Vagina (tissue), 2 donors: ENCODE measurements around the gene MAML1. TPM values are rescaled to one million over a fixed set of nuclear protein-coding genes. Genes with fewer than 3 reads are reported as not detected.

Source experiments
- DNase-seq, 2 donors: peaks; one replicate each; pipeline ENCODE4 v3.0.0-alpha.2; 2017; ENCODE audit errors: extremely low spot score in 2 of 2
- H3K27ac ChIP-seq: fragments of 200-600 bp; sonication (generic); one replicate; pipeline ENCODE4 v1.5.1; 2019
- H3K27me3 ChIP-seq: fragments of 200-600 bp; sonication (generic); one replicate; pipeline ENCODE4 v1.5.1; 2019
- H3K36me3 ChIP-seq, 2 donors: fragments of 200-600 bp; sonication (generic); one replicate each; pipeline ENCODE4 v1.5.1; 2017 to 2019
- H3K4me1 ChIP-seq: fragments of 200-600 bp; sonication (generic); one replicate; pipeline ENCODE4 v1.5.1; 2019
- H3K4me3 ChIP-seq, 2 donors: fragments of 200-600 bp; sonication (generic); 1 replicate in 1 of 2; 2 replicates in 1 of 2; pipeline ENCODE4 v1.5.1; 2016 to 2019
- H3K9me3 ChIP-seq: fragments of 200-600 bp; sonication (generic); one replicate; pipeline ENCODE4 v1.5.1; 2019
- CTCF ChIP-seq, 3 experiments: fragments of 450-650 bp in 2 of 3; fragments of 200-600 bp in 1 of 3; sonication (generic) in 1 of 3; IDR thresholded peaks; one replicate each; pipeline ENCODE4 v1.5.1; 2017 to 2019; ENCODE audit warnings: antibody characterized with exemption in 3 of 3, mild to moderate bottlenecking in 2 of 3, moderate library complexity in 2 of 3
- POLR2A ChIP-seq, 2 donors: fragments of 450-650 bp; IDR thresholded peaks; one replicate each; pipeline ENCODE4 v1.6.1; 2017; ENCODE audit warnings: antibody characterized with exemption in 2 of 2, mild to moderate bottlenecking in 2 of 2, moderate library complexity in 2 of 2
- POLR2AphosphoS5 ChIP-seq, 2 donors: sonication (generic); formaldehyde crosslinking; IDR thresholded peaks; one replicate each; pipeline ENCODE4 v1.9.0; 2017; ENCODE audit warnings: antibody characterized with exemption in 2 of 2, mild to moderate bottlenecking in 2 of 2, low read depth in 1 of 2; ENCODE audit not compliant: insufficient read depth in 1 of 2
- intact Hi-C: fragments of 100-400 bp; cut with DNase I; formaldehyde crosslinking; loops from one replicate; pipeline ENCODE4 v1.15.1; 2023
- total RNA-seq: library from RNA; depleted of rRNA; stranded (reverse); fragments of >200 nt; gene quantifications from one replicate; pipeline ENCODE4 v1.2.3, GENCODE V29; 2016

Gene MAML1
- total RNA-seq, 1 donor from 2014 or later: 25.3 TPM

DNA sequence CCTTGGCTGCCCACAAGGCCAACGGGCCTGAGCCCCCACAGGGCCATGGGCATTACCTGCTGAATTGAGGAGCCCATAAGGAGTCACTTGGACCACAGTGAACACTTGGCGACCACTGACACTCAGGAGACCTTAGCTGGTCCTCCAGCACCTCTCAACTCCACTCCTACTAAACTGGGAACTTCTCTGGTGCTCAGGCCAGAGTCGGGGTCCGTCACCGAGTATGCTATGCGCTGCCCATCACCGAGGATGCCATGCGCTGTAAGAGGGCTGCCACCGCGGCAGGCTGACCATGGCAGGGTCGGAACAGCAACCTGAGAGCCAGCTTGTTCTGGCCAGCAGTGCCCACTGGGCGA is 87.5 kb downstream of the MAML1 start:
- TF ChIP-seq CTCF (IDR thresholded peaks at IDR 0.05): no peak
- TF ChIP-seq POLR2A (IDR thresholded peaks at IDR 0.05): no peak
- no peak for TF ChIP-seq POLR2AphosphoS5 (IDR thresholded peaks at IDR 0.05; ENCODE audit: insufficient read depth in 1 of 2, low read depth in 1 of 2)
- Histone ChIP-seq H3K4me3 (peak overlapping the region; percentile 85 to 99), H3K9me3 (no peaks in the 10 kb centered on the region), H3K27ac (peak overlapping the region; percentile 99), H3K4me1 (peaks cover 73% of the 10 kb centered on the region), H3K27me3 (no peaks in the 10 kb centered on the region), H3K36me3 (peaks cover 0 to 28% of the 10 kb centered on the region in 2 donors)
- no peak for DNase-seq
- intact Hi-C loops: loop anchor here (2.0 kb wide), 1 partner anchor 13 kb away; the partner anchor contains the start of gene MGAT4B

DNA sequence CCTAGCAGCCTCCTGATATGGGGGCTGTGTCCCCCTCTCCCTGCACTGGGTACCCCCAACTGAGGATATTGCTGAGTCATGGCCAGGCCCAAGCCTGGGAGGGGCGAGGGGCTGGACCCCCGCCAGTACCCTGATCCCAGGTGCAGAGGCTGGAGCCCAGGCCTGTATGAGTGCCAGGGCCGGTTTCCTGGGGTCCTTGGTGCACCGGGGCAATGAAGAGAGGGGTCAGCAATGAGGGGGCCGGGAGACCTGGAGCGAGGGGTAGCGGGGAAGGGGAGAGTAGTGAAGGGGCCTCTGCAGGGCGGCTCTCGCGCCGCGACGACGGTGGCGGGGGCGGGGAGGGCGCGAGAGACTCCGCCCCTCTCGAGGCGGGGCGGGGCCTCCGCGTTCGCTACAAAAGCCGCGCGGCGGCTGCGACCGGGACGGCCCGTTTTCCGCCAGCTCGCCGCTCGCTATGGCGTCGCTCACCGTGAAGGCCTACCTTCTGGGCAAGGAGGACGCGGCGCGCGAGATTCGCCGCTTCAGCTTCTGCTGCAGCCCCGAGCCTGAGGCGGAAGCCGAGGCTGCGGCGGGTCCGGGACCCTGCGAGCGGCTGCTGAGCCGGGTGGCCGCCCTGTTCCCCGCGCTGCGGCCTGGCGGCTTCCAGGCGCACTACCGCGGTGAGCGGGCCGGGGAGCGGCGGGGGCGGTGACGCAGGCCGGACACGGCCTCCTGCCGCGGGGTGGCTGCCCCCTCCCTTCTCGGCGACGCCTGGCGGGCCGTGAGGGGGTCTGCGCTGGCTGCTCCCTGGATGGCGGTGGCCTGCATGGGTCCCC is 88.1 kb downstream of the MAML1 start, which contains the start of gene SQSTM1:
Gene SQSTM1 (plus strand): TSS at position 423 of the 815 bp plus-strand sequence. CDS start 32 bp downstream, at position 455.
- no peaks in the 10 kb centered on the region for H3K9me3 ChIP-seq
- peak within 1 kb of the TSS; percentile 85 to 99 for H3K4me3 ChIP-seq
- intact Hi-C loops: loop anchor here (2.0 kb wide), 1 partner anchor 14 kb away; the partner anchor contains the start of gene MGAT4B
- peaks cover 0 to 34% of the 10 kb centered on the region in 2 donors for H3K36me3 ChIP-seq
- no peaks in the 10 kb centered on the region for H3K27me3 ChIP-seq
- TF ChIP-seq CTCF (IDR thresholded peaks at IDR 0.05) (no peak), POLR2A (IDR thresholded peaks at IDR 0.05) (peak; percentile 42 to 97), POLR2AphosphoS5 (IDR thresholded peaks at IDR 0.05; ENCODE audit: insufficient read depth in 1 of 2, low read depth in 1 of 2) (peak; percentile 9 to 90)
- no peak for DNase-seq
- H3K4me1 ChIP-seq: peaks cover 79% of the 10 kb centered on the region
- H3K27ac ChIP-seq: peak within 1 kb of the TSS; percentile 99

DNA sequence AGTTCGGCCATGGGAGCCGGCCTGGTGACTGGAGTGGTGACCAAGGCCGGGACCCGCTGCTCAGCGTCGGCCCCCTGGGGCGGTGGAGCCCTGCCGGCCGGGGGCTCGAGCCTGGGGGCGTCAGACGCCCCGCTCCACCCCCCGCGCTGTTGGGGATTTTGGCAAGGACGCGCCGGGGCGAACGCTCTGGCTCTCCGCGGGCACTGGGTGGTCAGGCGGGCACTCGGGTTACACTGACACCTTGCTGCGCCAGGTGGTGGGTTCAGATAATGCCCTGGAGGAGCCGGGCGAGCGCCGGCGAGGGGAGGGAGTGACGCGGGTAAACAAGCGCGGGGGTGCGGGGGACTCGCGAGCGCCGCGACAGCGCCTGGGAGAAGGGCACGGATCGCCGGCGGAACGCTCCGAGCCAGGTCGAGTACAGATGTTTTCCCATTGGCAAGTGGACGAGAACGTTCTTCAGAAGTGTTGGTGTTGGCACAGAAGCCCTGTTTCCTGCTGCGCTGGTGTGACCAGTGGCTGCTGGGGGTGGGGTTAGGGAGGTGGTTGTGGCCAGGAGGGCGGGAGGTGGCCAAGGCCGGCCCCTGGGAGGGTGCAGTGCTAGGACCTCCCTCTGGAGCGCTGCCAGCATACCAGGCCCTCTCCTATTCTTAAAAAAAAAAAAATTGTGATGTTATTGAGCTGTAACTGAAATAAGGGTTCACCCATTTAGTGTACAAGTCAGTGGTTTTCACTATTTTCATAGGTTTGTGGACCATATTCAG is 88.9 kb downstream of the MAML1 start:
- intact Hi-C loops: loop anchor here (2.0 kb wide), 1 partner anchor 15 kb away; the partner anchor contains the start of gene MGAT4B
- peak in 1 of 2 donors; percentile 91 for TF ChIP-seq POLR2A (IDR thresholded peaks at IDR 0.05)
- peak in 1 of 3 experiments; percentile 12 for TF ChIP-seq CTCF (IDR thresholded peaks at IDR 0.05)
- TF ChIP-seq POLR2AphosphoS5 (IDR thresholded peaks at IDR 0.05; ENCODE audit: insufficient read depth in 1 of 2, low read depth in 1 of 2): peak; percentile 83 to 98
- peak overlapping the region; percentile 99 for H3K27ac ChIP-seq
- DNase-seq: peak in 1 of 2 donors; percentile 96
- H3K9me3 ChIP-seq: no peaks in the 10 kb centered on the region
- H3K4me1 ChIP-seq: peaks cover 82% of the 10 kb centered on the region
- peaks cover 0 to 41% of the 10 kb centered on the region in 2 donors for H3K36me3 ChIP-seq
- peak overlapping the region; percentile 85 to 99 for H3K4me3 ChIP-seq
- no peaks in the 10 kb centered on the region for H3K27me3 ChIP-seq

DNA sequence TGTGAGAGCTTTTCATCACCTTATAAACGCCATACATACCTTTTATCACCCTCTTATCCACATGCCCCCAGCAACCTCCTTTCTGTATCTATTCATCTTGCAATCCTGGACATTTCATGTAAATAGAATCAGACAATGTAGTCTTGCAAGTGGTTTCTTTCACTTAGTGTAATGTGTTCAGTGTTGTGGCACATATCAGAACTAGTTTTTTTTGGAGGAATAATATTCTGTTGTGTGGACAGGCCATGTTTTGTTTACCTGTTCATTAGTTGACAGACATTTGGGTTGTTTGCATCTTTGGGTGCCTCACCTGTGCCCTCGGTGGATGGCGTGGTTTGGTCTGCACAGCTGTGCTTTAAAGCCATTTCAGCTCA is 89.4 kb downstream of the MAML1 start:
- H3K27ac ChIP-seq: peak overlapping the region; percentile 99
- H3K27me3 ChIP-seq: no peaks in the 10 kb centered on the region
- intact Hi-C loops: no loop called here
- H3K4me1 ChIP-seq: peaks cover 82% of the 10 kb centered on the region
- no peak for DNase-seq
- H3K9me3 ChIP-seq: no peaks in the 10 kb centered on the region
- peak overlapping the region; percentile 85 to 99 for H3K4me3 ChIP-seq
- H3K36me3 ChIP-seq: peaks cover 0 to 47% of the 10 kb centered on the region in 2 donors
- TF ChIP-seq CTCF (IDR thresholded peaks at IDR 0.05): no peak
- no peak for TF ChIP-seq POLR2A (IDR thresholded peaks at IDR 0.05)
- TF ChIP-seq POLR2AphosphoS5 (IDR thresholded peaks at IDR 0.05; ENCODE audit: insufficient read depth in 1 of 2, low read depth in 1 of 2): no peak
